Gastroesophageal sphincter (tissue), 3 donors: ENCODE results near the gene HERC5.

Source experiments
- CTCF ChIP-seq, 4 experiments: fragments of 200-600 bp in 2 of 4; fragments of 450-650 bp in 2 of 4; sonication (generic) in 1 of 4; IDR thresholded peaks; one replicate each; pipeline ENCODE4 v1.5.1; 2017 to 2019; ENCODE audit warnings: antibody characterized with exemption in 4 of 4, mild to moderate bottlenecking in 2 of 4, moderate library complexity in 2 of 4
- EP300 ChIP-seq: sonication (generic); formaldehyde crosslinking; IDR thresholded peaks from one replicate; pipeline ENCODE4 v1.6.1; 2017; ENCODE audit warnings: antibody characterized with exemption, mild to moderate bottlenecking
- POLR2A ChIP-seq, 2 donors: fragments of 450-650 bp; IDR thresholded peaks; one replicate each; pipeline ENCODE4 v1.6.1; 2017; ENCODE audit warnings: antibody characterized with exemption in 2 of 2, mild to moderate bottlenecking in 2 of 2, moderate library complexity in 1 of 2
- POLR2AphosphoS5 ChIP-seq: sonication (generic); formaldehyde crosslinking; IDR thresholded peaks from one replicate; pipeline ENCODE4 v1.6.1; 2017; ENCODE audit warnings: antibody characterized with exemption

GRCh38 chr4:88518911-88519310, 62.0 kb downstream of the HERC5 start:
- TF ChIP-seq CTCF (IDR thresholded peaks at IDR 0.05) = no peak
- no peak for TF ChIP-seq POLR2A (IDR thresholded peaks at IDR 0.05)
- no peak for TF ChIP-seq EP300
- TF ChIP-seq POLR2AphosphoS5 = no peak
